IMR-90 (cell line): ENCODE results near the gene LGALS3.

Experiments used
- CTCF ChIP-seq: conservative IDR thresholded peaks from 2 replicates; pipeline ENCODE4 v1.5.1; 2012; ENCODE audit warnings: mild to moderate bottlenecking, low read depth, low read length, improper control_type of control experiment
- MAZ ChIP-seq: IDR thresholded peaks from 2 replicates; pipeline ENCODE4 v1.6.1; 2012; ENCODE audit warnings: low read depth, mild to moderate bottlenecking, low read length, improper control_type of control experiment, moderate library complexity, borderline replicate concordance
- POLR2A ChIP-seq: IDR thresholded peaks from 2 replicates; pipeline ENCODE4 v1.6.1; 2012; ENCODE audit warnings: mild to moderate bottlenecking, low read depth, low read length
- RFX5 ChIP-seq: IDR thresholded peaks from 2 replicates; pipeline ENCODE4 v1.8.0; 2012; ENCODE audit warnings: low read depth, mild to moderate bottlenecking, low read length, moderate library complexity
- TF ChIP-seq, protein P1 (sequence below): fragments of 150-350 bp; IDR thresholded peaks from 2 replicates; pipeline ENCODE4 v1.6.1; 2016; ENCODE audit warnings: low read depth, mild to moderate bottlenecking, low read length, moderate library complexity, borderline replicate concordance

DNA sequence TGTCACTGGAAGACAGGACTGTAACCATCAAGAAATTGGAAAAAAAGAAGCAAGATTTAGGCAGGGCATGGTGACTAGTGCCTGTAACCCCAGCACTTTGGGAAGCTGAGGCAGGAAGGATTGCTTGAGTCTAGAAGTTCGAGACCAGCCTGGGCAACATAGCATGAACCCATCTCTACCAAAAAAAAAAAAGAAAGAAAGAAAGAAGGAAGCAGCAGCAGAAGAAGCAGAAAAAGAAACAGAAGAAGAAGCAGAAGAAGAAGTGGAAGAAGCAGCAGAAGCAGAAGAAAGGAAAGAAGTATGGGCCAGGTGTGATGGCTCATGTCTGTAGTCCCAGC lies 30.5 kb upstream of the LGALS3 start:
- TF ChIP-seq CTCF = no peak
- TF ChIP-seq, protein P1, sequence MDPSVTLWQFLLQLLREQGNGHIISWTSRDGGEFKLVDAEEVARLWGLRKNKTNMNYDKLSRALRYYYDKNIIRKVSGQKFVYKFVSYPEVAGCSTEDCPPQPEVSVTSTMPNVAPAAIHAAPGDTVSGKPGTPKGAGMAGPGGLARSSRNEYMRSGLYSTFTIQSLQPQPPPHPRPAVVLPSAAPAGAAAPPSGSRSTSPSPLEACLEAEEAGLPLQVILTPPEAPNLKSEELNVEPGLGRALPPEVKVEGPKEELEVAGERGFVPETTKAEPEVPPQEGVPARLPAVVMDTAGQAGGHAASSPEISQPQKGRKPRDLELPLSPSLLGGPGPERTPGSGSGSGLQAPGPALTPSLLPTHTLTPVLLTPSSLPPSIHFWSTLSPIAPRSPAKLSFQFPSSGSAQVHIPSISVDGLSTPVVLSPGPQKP = no peak
- no peak for TF ChIP-seq POLR2A
- TF ChIP-seq MAZ = no peak
- no peak for TF ChIP-seq RFX5
